Gastroesophageal sphincter (tissue), 4 donors: Measurements from ENCODE around the gene ARMC3. TPM values are rescaled to one million over a fixed set of nuclear protein-coding genes. Genes with fewer than 3 reads are reported as not detected.

ENCODE experiments used
- ATAC-seq: fragments of 150-250 bp; one replicate; pipeline ENCODE4 v1.9.1; 2016; ENCODE audit warnings: mild to moderate bottlenecking, moderate library complexity
- H3K27ac ChIP-seq, 4 donors: fragments of 200-600 bp; sonication (generic) in 3 of 4; 1 replicate in 3 of 4; 2 replicates in 1 of 4; pipeline ENCODE4 v1.5.1; 2016 to 2019
- H3K27me3 ChIP-seq: fragments of 200-600 bp; sonication (generic); one replicate; pipeline ENCODE4 v1.5.1; 2019
- H3K36me3 ChIP-seq, 2 donors: fragments of 200-600 bp; sonication (generic); one replicate each; pipeline ENCODE4 v1.5.1; 2019; ENCODE audit warnings: control low read depth in 1 of 2
- H3K4me1 ChIP-seq, 3 donors: fragments of 200-600 bp; sonication (generic); 1 replicate in 2 of 3; 2 replicates in 1 of 3; pipeline ENCODE4 v1.5.1; 2016 to 2019; ENCODE audit warnings: control low read depth in 2 of 3
- H3K4me3 ChIP-seq, 2 donors: fragments of 200-600 bp; sonication (generic); one replicate each; pipeline ENCODE4 v1.5.1; 2019; ENCODE audit warnings: mild to moderate bottlenecking in 1 of 2, moderate library complexity in 1 of 2
- H3K9me3 ChIP-seq, 3 donors: fragments of 200-600 bp; sonication (generic); one replicate each; pipeline ENCODE4 v1.5.1; 2017 to 2019; ENCODE audit warnings: control low read depth in 2 of 3
- EP300 ChIP-seq: sonication (generic); formaldehyde crosslinking; IDR thresholded peaks from one replicate; pipeline ENCODE4 v1.6.1; 2017; ENCODE audit warnings: antibody characterized with exemption, mild to moderate bottlenecking
- POLR2A ChIP-seq, 2 donors: fragments of 450-650 bp; IDR thresholded peaks; one replicate each; pipeline ENCODE4 v1.6.1; 2017; ENCODE audit warnings: antibody characterized with exemption in 2 of 2, mild to moderate bottlenecking in 2 of 2, moderate library complexity in 1 of 2
- POLR2AphosphoS5 ChIP-seq: sonication (generic); formaldehyde crosslinking; IDR thresholded peaks from one replicate; pipeline ENCODE4 v1.6.1; 2017; ENCODE audit warnings: antibody characterized with exemption
- WGBS, 2 donors: methylation state at CpG; one replicate each; pipeline ENCODE4 v1.1.5; 2018; ENCODE audit warnings: low coverage in 1 of 2; 5-methylcytosine and 5-hydroxymethylcytosine counted together
- total RNA-seq, 4 donors: library from RNA; depleted of rRNA; stranded (reverse); fragments of >200 nt; gene quantifications; one replicate each; pipeline ENCODE4 v1.1.0, GENCODE V29; 2016
- TF ChIP-seq, protein P1 (sequence below), 4 experiments: fragments of 200-600 bp in 2 of 4; fragments of 450-650 bp in 2 of 4; sonication (generic) in 1 of 4; IDR thresholded peaks; one replicate each; pipeline ENCODE4 v1.5.1; 2017 to 2019; ENCODE audit warnings: antibody characterized with exemption in 4 of 4, mild to moderate bottlenecking in 2 of 4, moderate library complexity in 2 of 4

The ARMC3 gene
- total RNA-seq, 4 donors from 2014 or later, result not detected

DNA sequence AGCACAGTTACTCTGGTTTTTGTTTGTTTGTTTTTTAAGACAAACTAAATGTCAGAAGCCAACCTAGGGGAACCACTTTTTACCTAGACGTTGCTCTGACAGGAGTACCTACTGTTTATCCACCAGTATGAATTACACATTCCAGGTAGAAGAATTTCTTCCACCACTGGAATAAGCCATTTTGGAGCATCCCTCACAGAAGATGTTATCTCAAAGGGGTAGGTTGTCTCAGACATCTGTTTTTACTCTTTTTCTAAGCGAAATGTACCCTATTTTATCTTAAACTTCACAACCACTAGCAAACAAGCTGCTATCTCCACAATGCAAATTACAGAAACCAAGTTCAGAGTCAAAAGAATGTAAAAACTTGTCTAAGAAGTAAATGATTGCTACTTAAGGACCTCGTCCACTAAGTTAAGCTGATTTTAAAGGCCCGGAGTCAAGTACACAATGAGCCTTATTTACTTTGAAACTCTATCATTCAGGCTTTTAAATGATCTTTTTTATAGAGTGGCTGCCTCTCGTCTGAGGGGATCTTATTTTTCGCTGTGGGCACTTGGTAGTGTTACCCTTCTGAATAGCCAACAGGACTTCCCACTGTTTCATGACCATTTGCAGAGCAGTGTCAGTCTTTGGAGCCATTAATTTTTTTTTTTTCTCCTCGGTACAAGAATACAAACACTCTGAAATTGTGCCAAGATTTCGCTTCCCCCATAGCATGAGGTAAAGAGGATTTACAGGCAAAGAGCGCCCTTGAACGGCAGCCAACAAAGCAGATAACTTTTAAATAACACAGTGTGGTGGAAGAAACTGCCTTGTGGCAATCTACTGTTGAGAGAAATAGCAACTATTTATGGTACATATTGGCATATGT is 15.7 kb upstream of the ARMC3 start:
- H3K27ac ChIP-seq, result no peak overlapping the region
- H3K4me3 ChIP-seq, result no peak overlapping the region
- WGBS, 2 donors, result 29 to 54% methylated on average over 8 to 10 of the region's 10 CpGs
- no peaks in the 10 kb centered on the region for H3K36me3 ChIP-seq
- no peak for TF ChIP-seq EP300
- no peak for TF ChIP-seq POLR2A (IDR thresholded peaks at IDR 0.05)
- TF ChIP-seq, protein P1, sequence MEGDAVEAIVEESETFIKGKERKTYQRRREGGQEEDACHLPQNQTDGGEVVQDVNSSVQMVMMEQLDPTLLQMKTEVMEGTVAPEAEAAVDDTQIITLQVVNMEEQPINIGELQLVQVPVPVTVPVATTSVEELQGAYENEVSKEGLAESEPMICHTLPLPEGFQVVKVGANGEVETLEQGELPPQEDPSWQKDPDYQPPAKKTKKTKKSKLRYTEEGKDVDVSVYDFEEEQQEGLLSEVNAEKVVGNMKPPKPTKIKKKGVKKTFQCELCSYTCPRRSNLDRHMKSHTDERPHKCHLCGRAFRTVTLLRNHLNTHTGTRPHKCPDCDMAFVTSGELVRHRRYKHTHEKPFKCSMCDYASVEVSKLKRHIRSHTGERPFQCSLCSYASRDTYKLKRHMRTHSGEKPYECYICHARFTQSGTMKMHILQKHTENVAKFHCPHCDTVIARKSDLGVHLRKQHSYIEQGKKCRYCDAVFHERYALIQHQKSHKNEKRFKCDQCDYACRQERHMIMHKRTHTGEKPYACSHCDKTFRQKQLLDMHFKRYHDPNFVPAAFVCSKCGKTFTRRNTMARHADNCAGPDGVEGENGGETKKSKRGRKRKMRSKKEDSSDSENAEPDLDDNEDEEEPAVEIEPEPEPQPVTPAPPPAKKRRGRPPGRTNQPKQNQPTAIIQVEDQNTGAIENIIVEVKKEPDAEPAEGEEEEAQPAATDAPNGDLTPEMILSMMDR (IDR thresholded peaks at IDR 0.05), result no peak
- no peak for TF ChIP-seq POLR2AphosphoS5
- ATAC-seq, result no peak
- H3K27me3 ChIP-seq, result no peaks in the 10 kb centered on the region
- peaks cover 0 to 13% (median 0%) of the 10 kb centered on the region in 3 donors for H3K9me3 ChIP-seq
- H3K4me1 ChIP-seq, result no peaks in the 10 kb centered on the region

GRCh38 chr10:22912763-22913384 is 15.0 kb upstream of the ARMC3 start:
- TF ChIP-seq EP300, result no peak
- no peak for TF ChIP-seq POLR2AphosphoS5
- no peak for TF ChIP-seq POLR2A (IDR thresholded peaks at IDR 0.05)
- TF ChIP-seq, protein P1 (IDR thresholded peaks at IDR 0.05), result no peak
- no peaks in the 10 kb centered on the region for H3K27me3 ChIP-seq
- no peak overlapping the region for H3K4me3 ChIP-seq
- H3K36me3 ChIP-seq, result no peaks in the 10 kb centered on the region
- ATAC-seq, result no peak
- H3K9me3 ChIP-seq, result peaks cover 0 to 19% (median 0%) of the 10 kb centered on the region in 3 donors
- no peaks in the 10 kb centered on the region for H3K4me1 ChIP-seq
- no peak overlapping the region for H3K27ac ChIP-seq
- WGBS, 2 donors, result 42 to 52% methylated on average over 4 to 5 of the region's 5 CpGs

GRCh38 chr10:22913474-22914092 is 14.3 kb upstream of the ARMC3 start:
- TF ChIP-seq POLR2AphosphoS5 (no peak), EP300 (no peak), POLR2A (IDR thresholded peaks at IDR 0.05) (no peak)
- TF ChIP-seq, protein P1 (IDR thresholded peaks at IDR 0.05), result no peak
- no peak overlapping the region for H3K4me3 ChIP-seq
- no peak overlapping the region for H3K27ac ChIP-seq
- H3K36me3 ChIP-seq, result no peaks in the 10 kb centered on the region
- no peak for ATAC-seq
- peaks cover 0 to 15% (median 0%) of the 10 kb centered on the region in 3 donors for H3K9me3 ChIP-seq
- whole genome bisulfite sequencing, 2 donors, result 86 to 99% methylated on average over 6 of the region's 6 CpGs
- H3K4me1 ChIP-seq, result no peaks in the 10 kb centered on the region
- no peaks in the 10 kb centered on the region for H3K27me3 ChIP-seq

- TF ChIP-seq, protein P1 (IDR thresholded peaks at IDR 0.05), result no peak
- TF ChIP-seq POLR2A (IDR thresholded peaks at IDR 0.05) (no peak), EP300 (no peak), POLR2AphosphoS5 (no peak)
- H3K4me3 ChIP-seq, result no peak overlapping the region
- ATAC-seq, result no peak
- H3K27me3 ChIP-seq, result no peaks in the 10 kb centered on the region
- H3K4me1 ChIP-seq, result no peaks in the 10 kb centered on the region
- no peak overlapping the region for H3K27ac ChIP-seq
- H3K9me3 ChIP-seq, result peaks cover 0 to 12% (median 0%) of the 10 kb centered on the region in 3 donors
- 94 to 97% methylated on average over 3 of the region's 3 CpGs for WGBS, 2 donors
- no peaks in the 10 kb centered on the region for H3K36me3 ChIP-seq
These were observed 12.5 kb upstream of the ARMC3 start for GRCh38 chr10:22915314-22915713.
